Panc1 (cell line): ENCODE measurements around the gene MAP2. TPM values are rescaled to one million over a fixed set of nuclear protein-coding genes. Genes with fewer than 3 reads are reported as not detected.

Experiments used
- ATAC-seq: fragments of 200-7000 bp; cut with Tn5 transposase; 2 replicates; pipeline ENCODE4 v1.9.1; 2020; ENCODE audit warnings: mild to moderate bottlenecking, moderate library complexity
- BruUV-seq: library from RNA; stranded (reverse); fragments of 400-500 nt; replicated peaks from 2 replicates; lab custom pipeline; 2021; lab: Mats Ljungman, UMichigan
- CTCF ChIA-PET: fragments of 300-600 bp; sonication (Branson Sonifier 250); formaldehyde crosslinking; loops from one replicate; lab custom pipeline; 2022; ENCODE audit warnings: antibody characterized with exemption; lab: Charles Lee
- POLR2A ChIA-PET: fragments of 300-600 bp; sonication (Branson Sonifier 250); formaldehyde crosslinking; loops from one replicate; lab custom pipeline; 2022; ENCODE audit warnings: antibody characterized with exemption; lab: Charles Lee
- DNase-seq: peaks from one replicate; pipeline ENCODE4 v3.0.0-alpha.2; 2010; ENCODE audit warnings: low read depth, low spot score
- H3K27ac ChIP-seq: 2 replicates; pipeline ENCODE4 v1.5.1; 2011; ENCODE audit warnings: mild to moderate bottlenecking, low read length, inconsistent platforms
- H3K27me3 ChIP-seq: fragments of 200-500 bp; sonication (Bioruptor generic); 2 replicates; pipeline ENCODE4 v1.6.0; 2014; ENCODE audit warnings: low read length, inconsistent platforms; ENCODE audit not compliant: control insufficient read depth, insufficient read depth
- H3K36me3 ChIP-seq: fragments of 200-500 bp; sonication (Bioruptor generic); 2 replicates; pipeline ENCODE4 v1.5.1; 2014; ENCODE audit warnings: inconsistent platforms, mild to moderate bottlenecking, low read length, moderate library complexity; ENCODE audit not compliant: control insufficient read depth, insufficient read depth
- H3K4me1 ChIP-seq: 2 replicates; pipeline ENCODE4 v1.5.1; 2011; ENCODE audit warnings: inconsistent platforms, mild to moderate bottlenecking, low read length, moderate library complexity; ENCODE audit not compliant: control insufficient read depth, insufficient read depth
- H3K4me3 ChIP-seq, 2 experiments: 2 replicates each; pipeline ENCODE4 v1.5.1; 2011 to 2012; ENCODE audit warnings: low read depth in 2 of 2, low read length in 2 of 2, mild to moderate bottlenecking in 2 of 2, inconsistent platforms in 1 of 2, moderate library complexity in 1 of 2
- H3K9me3 ChIP-seq: fragments of 200-500 bp; sonication (Bioruptor generic); 2 replicates; pipeline ENCODE4 v1.5.1; 2014; ENCODE audit warnings: low read depth, mild to moderate bottlenecking, inconsistent platforms, low read length, moderate library complexity; ENCODE audit not compliant: control insufficient read depth, insufficient read depth
- POLR2AphosphoS5 ChIP-seq: IDR thresholded peaks from 2 replicates; pipeline ENCODE4 v1.6.1; 2012; ENCODE audit warnings: mild to moderate bottlenecking, low read depth, low read length, moderate library complexity
- SIN3A ChIP-seq: IDR thresholded peaks from 2 replicates; pipeline ENCODE4 v1.6.1; 2012; ENCODE audit warnings: low read depth, mild to moderate bottlenecking, low read length, moderate library complexity, borderline replicate concordance; ENCODE audit not compliant: insufficient read depth
- TCF7L2 ChIP-seq: IDR thresholded peaks from 2 replicates; pipeline ENCODE4 v1.6.1; 2011; ENCODE audit warnings: mild to moderate bottlenecking, low read depth, low read length, inconsistent platforms
- in situ Hi-C: cut with HindIII; loops from 2 replicates; pipeline ENCODE4 v1.10.0; 2016; ENCODE audit warnings: low sequenced_read_pairs, low pct_unique_long_range_greater_than_20kb
- intact Hi-C: fragments of 100-400 bp; cut with micrococcal nuclease; formaldehyde crosslinking; loops from one replicate; pipeline ENCODE4 v1.10.0; 2022; ENCODE audit not compliant: unreplicated experiment
- total RNA-seq: library from RNA; stranded (reverse); gene quantifications from one replicate; pipeline ENCODE4 v1.2.1, GENCODE V29; 2021; ENCODE audit not compliant: unreplicated experiment
- TF ChIP-seq, protein P1 (sequence below): fragments of 450-650 bp; IDR thresholded peaks from 2 replicates; pipeline ENCODE4 v1.5.1; 2017; ENCODE audit warnings: mild to moderate bottlenecking
- TF ChIP-seq, protein P2 (sequence below), 2 experiments: IDR thresholded peaks; 2 replicates each; pipeline ENCODE4 v1.6.1; 2011 to 2012; ENCODE audit warnings: low read depth in 2 of 2, control low read depth in 1 of 2, low read length in 1 of 2, mild to moderate bottlenecking in 1 of 2, moderate library complexity in 1 of 2; ENCODE audit not compliant: insufficient read depth in 1 of 2

Gene MAP2
- total RNA-seq, 1 experiment from 2014 or later: 44.9 TPM

DNA sequence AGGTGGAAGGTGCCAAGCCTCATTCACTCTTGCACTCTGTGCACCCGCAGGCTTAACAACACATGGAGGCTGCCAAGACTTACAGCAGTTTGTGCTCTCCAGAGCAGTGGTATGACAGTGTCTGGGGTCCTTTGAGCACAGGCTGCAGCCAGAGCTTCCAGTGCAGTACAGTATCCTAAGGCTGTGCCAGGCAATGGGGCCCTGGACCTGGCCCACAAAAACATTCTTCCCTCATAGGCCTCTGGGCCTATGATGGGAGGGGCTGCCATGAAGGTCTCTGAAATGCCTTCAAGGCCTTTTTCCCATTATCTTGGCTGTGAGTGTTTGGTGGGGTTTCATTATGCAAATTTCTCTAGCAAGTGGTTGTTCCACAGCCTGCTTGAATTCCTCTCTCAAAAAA is 74.8 kb downstream of the MAP2 start:
- Histone ChIP-seq H3K4me1 (peaks cover 16% of the 10 kb centered on the region), H3K36me3 (no peaks in the 10 kb centered on the region), H3K27me3 (no peaks in the 10 kb centered on the region), H3K27ac (no peak overlapping the region), H3K9me3 (no peaks in the 10 kb centered on the region), H3K4me3 (no peak overlapping the region)
- BruUV-seq: no TSS peak
- CTCF ChIA-PET: no interaction called here
- in situ Hi-C loops (no loop called here), intact Hi-C loops (no loop called here)
- DNase-seq (no peak), ATAC-seq (no peak)
- POLR2A ChIA-PET: no interaction called here
- TF ChIP-seq SIN3A: no peak
- TF ChIP-seq, protein P1, sequence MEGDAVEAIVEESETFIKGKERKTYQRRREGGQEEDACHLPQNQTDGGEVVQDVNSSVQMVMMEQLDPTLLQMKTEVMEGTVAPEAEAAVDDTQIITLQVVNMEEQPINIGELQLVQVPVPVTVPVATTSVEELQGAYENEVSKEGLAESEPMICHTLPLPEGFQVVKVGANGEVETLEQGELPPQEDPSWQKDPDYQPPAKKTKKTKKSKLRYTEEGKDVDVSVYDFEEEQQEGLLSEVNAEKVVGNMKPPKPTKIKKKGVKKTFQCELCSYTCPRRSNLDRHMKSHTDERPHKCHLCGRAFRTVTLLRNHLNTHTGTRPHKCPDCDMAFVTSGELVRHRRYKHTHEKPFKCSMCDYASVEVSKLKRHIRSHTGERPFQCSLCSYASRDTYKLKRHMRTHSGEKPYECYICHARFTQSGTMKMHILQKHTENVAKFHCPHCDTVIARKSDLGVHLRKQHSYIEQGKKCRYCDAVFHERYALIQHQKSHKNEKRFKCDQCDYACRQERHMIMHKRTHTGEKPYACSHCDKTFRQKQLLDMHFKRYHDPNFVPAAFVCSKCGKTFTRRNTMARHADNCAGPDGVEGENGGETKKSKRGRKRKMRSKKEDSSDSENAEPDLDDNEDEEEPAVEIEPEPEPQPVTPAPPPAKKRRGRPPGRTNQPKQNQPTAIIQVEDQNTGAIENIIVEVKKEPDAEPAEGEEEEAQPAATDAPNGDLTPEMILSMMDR: no peak
- TF ChIP-seq, protein P2, sequence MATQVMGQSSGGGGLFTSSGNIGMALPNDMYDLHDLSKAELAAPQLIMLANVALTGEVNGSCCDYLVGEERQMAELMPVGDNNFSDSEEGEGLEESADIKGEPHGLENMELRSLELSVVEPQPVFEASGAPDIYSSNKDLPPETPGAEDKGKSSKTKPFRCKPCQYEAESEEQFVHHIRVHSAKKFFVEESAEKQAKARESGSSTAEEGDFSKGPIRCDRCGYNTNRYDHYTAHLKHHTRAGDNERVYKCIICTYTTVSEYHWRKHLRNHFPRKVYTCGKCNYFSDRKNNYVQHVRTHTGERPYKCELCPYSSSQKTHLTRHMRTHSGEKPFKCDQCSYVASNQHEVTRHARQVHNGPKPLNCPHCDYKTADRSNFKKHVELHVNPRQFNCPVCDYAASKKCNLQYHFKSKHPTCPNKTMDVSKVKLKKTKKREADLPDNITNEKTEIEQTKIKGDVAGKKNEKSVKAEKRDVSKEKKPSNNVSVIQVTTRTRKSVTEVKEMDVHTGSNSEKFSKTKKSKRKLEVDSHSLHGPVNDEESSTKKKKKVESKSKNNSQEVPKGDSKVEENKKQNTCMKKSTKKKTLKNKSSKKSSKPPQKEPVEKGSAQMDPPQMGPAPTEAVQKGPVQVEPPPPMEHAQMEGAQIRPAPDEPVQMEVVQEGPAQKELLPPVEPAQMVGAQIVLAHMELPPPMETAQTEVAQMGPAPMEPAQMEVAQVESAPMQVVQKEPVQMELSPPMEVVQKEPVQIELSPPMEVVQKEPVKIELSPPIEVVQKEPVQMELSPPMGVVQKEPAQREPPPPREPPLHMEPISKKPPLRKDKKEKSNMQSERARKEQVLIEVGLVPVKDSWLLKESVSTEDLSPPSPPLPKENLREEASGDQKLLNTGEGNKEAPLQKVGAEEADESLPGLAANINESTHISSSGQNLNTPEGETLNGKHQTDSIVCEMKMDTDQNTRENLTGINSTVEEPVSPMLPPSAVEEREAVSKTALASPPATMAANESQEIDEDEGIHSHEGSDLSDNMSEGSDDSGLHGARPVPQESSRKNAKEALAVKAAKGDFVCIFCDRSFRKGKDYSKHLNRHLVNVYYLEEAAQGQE (IDR thresholded peaks at IDR 0.05; ENCODE audit: insufficient read depth in 1 of 2, low read depth in 2 of 2, low read length in 1 of 2): no peak
- TF ChIP-seq POLR2AphosphoS5: no peak
- no peak for TF ChIP-seq TCF7L2

DNA sequence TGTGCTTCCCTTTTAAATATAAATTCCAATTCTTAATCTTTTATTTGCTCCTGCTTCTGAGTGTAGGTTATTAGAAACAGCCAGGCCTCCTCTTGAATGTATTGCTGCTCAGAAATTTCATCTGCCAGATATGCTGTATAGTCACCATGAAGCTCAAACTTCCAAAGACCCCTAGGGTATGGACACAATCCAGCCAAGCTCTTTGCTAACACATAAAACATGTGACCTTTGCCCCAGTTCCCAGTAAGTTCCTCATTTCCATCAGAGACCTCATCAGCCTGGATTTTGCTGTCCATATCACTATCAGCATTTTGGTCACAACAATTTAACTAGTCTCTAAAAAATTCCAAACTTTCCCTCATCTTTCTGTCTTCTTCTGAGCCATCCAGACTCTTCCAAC is 75.2 kb downstream of the MAP2 start:
- Histone ChIP-seq H3K36me3 (no peaks in the 10 kb centered on the region), H3K4me1 (peaks cover 16% of the 10 kb centered on the region), H3K27me3 (no peaks in the 10 kb centered on the region), H3K27ac (no peak overlapping the region), H3K9me3 (no peaks in the 10 kb centered on the region), H3K4me3 (no peak overlapping the region)
- TF ChIP-seq SIN3A (no peak), POLR2AphosphoS5 (no peak), TCF7L2 (no peak)
- TF ChIP-seq, protein P2 (IDR thresholded peaks at IDR 0.05; ENCODE audit: insufficient read depth in 1 of 2, low read depth in 2 of 2, low read length in 1 of 2): no peak
- TF ChIP-seq, protein P1: no peak
- in situ Hi-C loops: no loop called here
- CTCF ChIA-PET: no interaction called here
- intact Hi-C loops: no loop called here
- POLR2A ChIA-PET: no interaction called here
- DNase-seq (no peak), ATAC-seq (no peak)
- no TSS peak for BruUV-seq
